Neural cell (in vitro differentiated cells): ENCODE measurements around the gene ZNF507.

ENCODE experiments used
- EP300 ChIP-seq: fragments of 450-650 bp; conservative IDR thresholded peaks from 2 replicates; pipeline ENCODE4 v1.6.1; 2014; ENCODE audit warnings: antibody characterized with exemption, mild to moderate bottlenecking, moderate library complexity; ENCODE audit not compliant: poor library complexity, severe bottlenecking
- EZH2 ChIP-seq: fragments of 200-600, 300-800 bp; shearing (Covaris generic), sonication (generic); IDR thresholded peaks from 2 replicates; pipeline ENCODE4 v1.6.1; 2014; ENCODE audit warnings: antibody characterized with exemption, low read length, borderline replicate concordance, mild to moderate bottlenecking; ENCODE audit not compliant: insufficient read depth, poor library complexity, severe bottlenecking
- MXI1 ChIP-seq: fragments of 450-650 bp; conservative IDR thresholded peaks from 2 replicates; pipeline ENCODE4 v1.6.1; 2014; ENCODE audit warnings: antibody characterized with exemption, mild to moderate bottlenecking; ENCODE audit not compliant: poor library complexity, severe bottlenecking
- POLR2AphosphoS5 ChIP-seq: IDR thresholded peaks from 2 replicates; pipeline ENCODE4 v1.6.1; 2012
- RAD21 ChIP-seq: fragments of 450-650 bp; conservative IDR thresholded peaks from 2 replicates; pipeline ENCODE4 v1.6.1; 2014; ENCODE audit warnings: antibody characterized with exemption, mild to moderate bottlenecking, moderate library complexity
- SMC3 ChIP-seq: fragments of 450-650 bp; conservative IDR thresholded peaks from 2 replicates; pipeline ENCODE4 v1.6.1; 2014; ENCODE audit warnings: antibody characterized with exemption, mild to moderate bottlenecking, moderate library complexity; ENCODE audit not compliant: poor library complexity
- TAF1 ChIP-seq: IDR thresholded peaks from 2 replicates; pipeline ENCODE4 v1.6.1; 2012; ENCODE audit warnings: low read depth
- TF ChIP-seq, protein P1 (sequence below): fragments of 450-650 bp; IDR thresholded peaks from 2 replicates; pipeline ENCODE4 v1.5.1; 2014; ENCODE audit warnings: antibody characterized with exemption, mild to moderate bottlenecking, moderate library complexity; ENCODE audit not compliant: poor library complexity, severe bottlenecking
- TF ChIP-seq, protein P2 (sequence below): IDR thresholded peaks from 2 replicates; pipeline ENCODE4 v1.6.1; 2012; ENCODE audit warnings: borderline replicate concordance

- TF ChIP-seq, protein P1, sequence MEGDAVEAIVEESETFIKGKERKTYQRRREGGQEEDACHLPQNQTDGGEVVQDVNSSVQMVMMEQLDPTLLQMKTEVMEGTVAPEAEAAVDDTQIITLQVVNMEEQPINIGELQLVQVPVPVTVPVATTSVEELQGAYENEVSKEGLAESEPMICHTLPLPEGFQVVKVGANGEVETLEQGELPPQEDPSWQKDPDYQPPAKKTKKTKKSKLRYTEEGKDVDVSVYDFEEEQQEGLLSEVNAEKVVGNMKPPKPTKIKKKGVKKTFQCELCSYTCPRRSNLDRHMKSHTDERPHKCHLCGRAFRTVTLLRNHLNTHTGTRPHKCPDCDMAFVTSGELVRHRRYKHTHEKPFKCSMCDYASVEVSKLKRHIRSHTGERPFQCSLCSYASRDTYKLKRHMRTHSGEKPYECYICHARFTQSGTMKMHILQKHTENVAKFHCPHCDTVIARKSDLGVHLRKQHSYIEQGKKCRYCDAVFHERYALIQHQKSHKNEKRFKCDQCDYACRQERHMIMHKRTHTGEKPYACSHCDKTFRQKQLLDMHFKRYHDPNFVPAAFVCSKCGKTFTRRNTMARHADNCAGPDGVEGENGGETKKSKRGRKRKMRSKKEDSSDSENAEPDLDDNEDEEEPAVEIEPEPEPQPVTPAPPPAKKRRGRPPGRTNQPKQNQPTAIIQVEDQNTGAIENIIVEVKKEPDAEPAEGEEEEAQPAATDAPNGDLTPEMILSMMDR, result peak; percentile 16
- TF ChIP-seq MXI1 (no peak), POLR2AphosphoS5 (no peak), RAD21 (no peak), SMC3 (no peak), EZH2 (no peak), EP300 (no peak), TAF1 (no peak)
- TF ChIP-seq, protein P2, sequence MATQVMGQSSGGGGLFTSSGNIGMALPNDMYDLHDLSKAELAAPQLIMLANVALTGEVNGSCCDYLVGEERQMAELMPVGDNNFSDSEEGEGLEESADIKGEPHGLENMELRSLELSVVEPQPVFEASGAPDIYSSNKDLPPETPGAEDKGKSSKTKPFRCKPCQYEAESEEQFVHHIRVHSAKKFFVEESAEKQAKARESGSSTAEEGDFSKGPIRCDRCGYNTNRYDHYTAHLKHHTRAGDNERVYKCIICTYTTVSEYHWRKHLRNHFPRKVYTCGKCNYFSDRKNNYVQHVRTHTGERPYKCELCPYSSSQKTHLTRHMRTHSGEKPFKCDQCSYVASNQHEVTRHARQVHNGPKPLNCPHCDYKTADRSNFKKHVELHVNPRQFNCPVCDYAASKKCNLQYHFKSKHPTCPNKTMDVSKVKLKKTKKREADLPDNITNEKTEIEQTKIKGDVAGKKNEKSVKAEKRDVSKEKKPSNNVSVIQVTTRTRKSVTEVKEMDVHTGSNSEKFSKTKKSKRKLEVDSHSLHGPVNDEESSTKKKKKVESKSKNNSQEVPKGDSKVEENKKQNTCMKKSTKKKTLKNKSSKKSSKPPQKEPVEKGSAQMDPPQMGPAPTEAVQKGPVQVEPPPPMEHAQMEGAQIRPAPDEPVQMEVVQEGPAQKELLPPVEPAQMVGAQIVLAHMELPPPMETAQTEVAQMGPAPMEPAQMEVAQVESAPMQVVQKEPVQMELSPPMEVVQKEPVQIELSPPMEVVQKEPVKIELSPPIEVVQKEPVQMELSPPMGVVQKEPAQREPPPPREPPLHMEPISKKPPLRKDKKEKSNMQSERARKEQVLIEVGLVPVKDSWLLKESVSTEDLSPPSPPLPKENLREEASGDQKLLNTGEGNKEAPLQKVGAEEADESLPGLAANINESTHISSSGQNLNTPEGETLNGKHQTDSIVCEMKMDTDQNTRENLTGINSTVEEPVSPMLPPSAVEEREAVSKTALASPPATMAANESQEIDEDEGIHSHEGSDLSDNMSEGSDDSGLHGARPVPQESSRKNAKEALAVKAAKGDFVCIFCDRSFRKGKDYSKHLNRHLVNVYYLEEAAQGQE, result no peak
Measured at GRCh38 chr19:32318884-32319520, 26.4 kb upstream of the ZNF507 start.
